Fibroblast of villous mesenchyme (primary cell): ENCODE data around the gene STX3. TPM values are rescaled to one million over a fixed set of nuclear protein-coding genes. Genes with fewer than 3 reads are reported as not detected.

Source experiments
- DNase-seq: peaks from one replicate; pipeline ENCODE4 v3.0.0-alpha.2; 2010; ENCODE audit warnings: low read depth
- H3K4me3 ChIP-seq: 2 replicates; pipeline ENCODE4 v1.5.1; 2011; ENCODE audit warnings: low read depth, mild to moderate bottlenecking, low read length
- total RNA-seq: library from RNA; depleted of rRNA; stranded (reverse); fragments of >200 nt; gene quantifications from 2 replicates; pipeline ENCODE4 v1.2.3, GENCODE V29; 2012
- TF ChIP-seq, protein P1 (sequence below): IDR thresholded peaks from 2 replicates; pipeline ENCODE4 v1.5.1; 2012; ENCODE audit warnings: low read depth, mild to moderate bottlenecking, low read length; ENCODE audit not compliant: insufficient read depth

The STX3 gene
- total RNA-seq, 1 donor: 33.7 TPM

DNA sequence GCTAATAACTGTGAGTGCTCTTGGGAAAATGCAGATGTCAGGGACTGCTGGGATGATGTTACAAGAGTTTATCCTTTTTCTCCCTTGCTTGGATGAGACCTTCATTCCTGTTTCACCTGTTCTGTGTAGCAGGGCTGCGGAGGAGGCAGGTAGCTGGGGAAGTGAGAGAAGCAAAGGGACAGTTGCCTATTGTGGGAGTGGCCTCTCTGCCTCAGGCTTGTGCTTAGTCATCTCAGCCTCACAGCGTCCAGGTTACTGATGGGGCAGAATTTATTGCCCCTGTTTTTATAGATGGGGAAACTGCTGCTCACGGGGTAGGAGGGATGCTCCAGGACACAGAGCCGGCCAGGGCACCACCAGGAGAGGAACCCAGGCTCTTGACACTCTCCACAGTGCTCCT is 1.7 kb downstream of the STX3 start:
- H3K4me3 ChIP-seq: no peak overlapping the region
- DNase-seq: peak; percentile 37
- TF ChIP-seq, protein P1, sequence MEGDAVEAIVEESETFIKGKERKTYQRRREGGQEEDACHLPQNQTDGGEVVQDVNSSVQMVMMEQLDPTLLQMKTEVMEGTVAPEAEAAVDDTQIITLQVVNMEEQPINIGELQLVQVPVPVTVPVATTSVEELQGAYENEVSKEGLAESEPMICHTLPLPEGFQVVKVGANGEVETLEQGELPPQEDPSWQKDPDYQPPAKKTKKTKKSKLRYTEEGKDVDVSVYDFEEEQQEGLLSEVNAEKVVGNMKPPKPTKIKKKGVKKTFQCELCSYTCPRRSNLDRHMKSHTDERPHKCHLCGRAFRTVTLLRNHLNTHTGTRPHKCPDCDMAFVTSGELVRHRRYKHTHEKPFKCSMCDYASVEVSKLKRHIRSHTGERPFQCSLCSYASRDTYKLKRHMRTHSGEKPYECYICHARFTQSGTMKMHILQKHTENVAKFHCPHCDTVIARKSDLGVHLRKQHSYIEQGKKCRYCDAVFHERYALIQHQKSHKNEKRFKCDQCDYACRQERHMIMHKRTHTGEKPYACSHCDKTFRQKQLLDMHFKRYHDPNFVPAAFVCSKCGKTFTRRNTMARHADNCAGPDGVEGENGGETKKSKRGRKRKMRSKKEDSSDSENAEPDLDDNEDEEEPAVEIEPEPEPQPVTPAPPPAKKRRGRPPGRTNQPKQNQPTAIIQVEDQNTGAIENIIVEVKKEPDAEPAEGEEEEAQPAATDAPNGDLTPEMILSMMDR: no peak

GRCh38 chr11:59758401-59759037 is 3.3 kb downstream of the STX3 start:
- no peak overlapping the region for H3K4me3 ChIP-seq
- no peak for DNase-seq
- TF ChIP-seq, protein P1: no peak

- no peak for DNase-seq
- TF ChIP-seq, protein P1: no peak
- no peak overlapping the region for H3K4me3 ChIP-seq
Observed at GRCh38 chr11:59759900-59760299, 4.7 kb downstream of the STX3 start.

GRCh38 chr11:59760771-59761170 is 5.6 kb downstream of the STX3 start:
- no peak for DNase-seq
- no peak overlapping the region for H3K4me3 ChIP-seq
- TF ChIP-seq, protein P1: no peak

GRCh38 chr11:59761993-59762392 is 6.8 kb downstream of the STX3 start:
- no peak for DNase-seq
- TF ChIP-seq, protein P1: no peak
- no peak overlapping the region for H3K4me3 ChIP-seq

GRCh38 chr11:59765068-59765735 is 10.0 kb downstream of the STX3 start:
- TF ChIP-seq, protein P1: no peak
- H3K4me3 ChIP-seq: no peak overlapping the region
- DNase-seq: no peak
